CD4-positive, alpha-beta T cell (primary cell): ENCODE results near the gene EGFL8. TPM values are rescaled to one million over a fixed set of nuclear protein-coding genes. Genes with fewer than 3 reads are reported as not detected.

Experiments used
- ATAC-seq: fragments of 200-7000 bp; cut with Tn5 transposase; one replicate; pipeline ENCODE4 v1.10.0; 2022; ENCODE audit warnings: mild to moderate bottlenecking; ENCODE audit not compliant: poor library complexity
- CTCF ChIA-PET: fragments of 350-600 bp; sonication (Branson Sonifier 250); formaldehyde crosslinking; loops from one replicate; lab custom pipeline; 2021; ENCODE audit warnings: antibody characterized with exemption, inconsistent platforms; lab: Charles Lee
- POLR2A ChIA-PET: fragments of 350-600 bp; sonication (Branson Sonifier 250); formaldehyde crosslinking; loops from one replicate; lab custom pipeline; 2021; ENCODE audit warnings: antibody characterized with exemption, inconsistent platforms; lab: Charles Lee
- DNase-seq, 14 experiments: peaks; one replicate each; pipeline ENCODE4 v3.0.0-alpha.2; 2013 to 2020; ENCODE audit warnings: mixed read lengths in 2 of 14
- H3K27ac ChIP-seq, 2 donors: one replicate each; pipeline versions ENCODE4 v1.5.1 to v1.7.0; 2013; ENCODE audit warnings: low read length in 2 of 2, low read depth in 1 of 2, mild to moderate bottlenecking in 1 of 2
- H3K27me3 ChIP-seq, 2 experiments: 1 replicate in 1 of 2; 2 replicates in 1 of 2; pipeline versions ENCODE4 v1.6.1 to v1.7.0; 2013; ENCODE audit warnings: low read length in 2 of 2, control low read depth in 1 of 2, mild to moderate bottlenecking in 1 of 2, moderate library complexity in 1 of 2; ENCODE audit not compliant: insufficient read depth in 2 of 2, control insufficient read depth in 1 of 2
- H3K36me3 ChIP-seq: one replicate; pipeline ENCODE4 v1.6.1; 2013; ENCODE audit warnings: low read length, control low read depth; ENCODE audit not compliant: insufficient read depth
- H3K4me1 ChIP-seq: one replicate; pipeline ENCODE4 v1.6.1; 2013; ENCODE audit warnings: low read length, control low read depth; ENCODE audit not compliant: insufficient read depth
- H3K4me3 ChIP-seq: one replicate; pipeline ENCODE4 v1.5.1; 2013; ENCODE audit warnings: mild to moderate bottlenecking, low read length, moderate library complexity
- H3K9me3 ChIP-seq, 2 experiments: 1 replicate in 1 of 2; 2 replicates in 1 of 2; pipeline versions ENCODE4 v1.6.1 to v1.7.0; 2013; ENCODE audit warnings: low read length in 2 of 2, mild to moderate bottlenecking in 2 of 2, control low read depth in 1 of 2, moderate library complexity in 1 of 2; ENCODE audit not compliant: control insufficient read depth in 1 of 2, insufficient read depth in 1 of 2
- H3K27ac Mint-ChIP-seq: one replicate; pipeline ENCODE4 v1.8.0; 2020; ENCODE audit warnings: mixed read lengths
- H3K27me3 Mint-ChIP-seq: one replicate; pipeline ENCODE4 v1.8.0; 2021; ENCODE audit warnings: mixed read lengths
- H3K36me3 Mint-ChIP-seq: one replicate; pipeline ENCODE4 v1.8.0; 2021; ENCODE audit warnings: low read depth, mixed read lengths
- H3K4me1 Mint-ChIP-seq: one replicate; pipeline ENCODE4 v1.8.0; 2021; ENCODE audit warnings: low read depth, mixed read lengths
- H3K4me3 Mint-ChIP-seq: one replicate; pipeline ENCODE4 v1.8.0; 2020; ENCODE audit warnings: mild to moderate bottlenecking, mixed read lengths
- H3K9me3 Mint-ChIP-seq: one replicate; pipeline ENCODE4 v1.8.0; 2020; ENCODE audit warnings: mixed read lengths
- intact Hi-C, 2 experiments: fragments of 100-400 bp; cut with DNase I in 1 of 2; cut with micrococcal nuclease in 1 of 2; formaldehyde crosslinking; loops; one replicate each; pipeline versions ENCODE4 v1.15.1 to v1.9.0; 2023 to 2025; cut with DNase I, micrococcal nuclease
- total RNA-seq, 174 experiments: library from RNA in 2 of 174; stranded (reverse) in 2 of 174; gene quantifications; one replicate each; pipeline ENCODE4 v1.2.3 and lab custom pipeline; 2021 to 2026
- TF ChIP-seq, protein P1 (sequence below): fragments of 200-600 bp; IDR thresholded peaks from one replicate; pipeline ENCODE4 v1.8.0; 2022; ENCODE audit warnings: antibody characterized with exemption, mild to moderate bottlenecking

The EGFL8 gene
- total RNA-seq, 2 experiments from 2014 or later = 13.1 to 13.8 TPM

DNA sequence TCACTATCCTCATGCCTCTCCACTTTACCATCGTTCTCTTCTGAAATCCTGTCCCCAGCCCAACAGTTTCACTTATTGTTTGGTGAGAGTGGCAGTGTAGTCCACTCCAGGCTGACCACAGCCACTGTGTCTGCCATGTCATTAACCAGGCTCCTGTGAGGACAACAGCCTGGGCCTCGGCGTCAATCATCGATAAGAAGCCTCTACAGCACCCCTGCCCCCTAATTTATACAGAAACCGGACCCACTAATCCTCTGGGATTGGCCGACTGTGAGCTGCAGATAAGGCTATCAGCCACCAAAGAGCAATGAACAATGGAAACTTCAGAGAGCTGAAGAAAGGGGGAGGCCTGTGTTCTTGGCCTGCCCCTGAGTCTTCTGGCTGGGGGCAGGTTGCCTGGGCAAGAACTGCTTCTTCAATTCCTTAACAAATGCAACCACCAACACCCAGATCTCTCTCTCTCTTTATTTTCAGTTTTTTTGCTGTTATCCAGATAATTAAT, 3.4 kb downstream of the EGFL8 start:
- Mint-ChIP-seq H3K27me3 (no peaks in the 10 kb centered on the region), H3K9me3 (no peaks in the 10 kb centered on the region), H3K4me1 (peaks cover 20% of the 10 kb centered on the region), H3K4me3 (no peak overlapping the region), H3K27ac (no peak overlapping the region), H3K36me3 (peaks cover 54% of the 10 kb centered on the region)
- Histone ChIP-seq H3K4me1 (peaks cover under 1% of the 10 kb centered on the region), H3K9me3 (no peaks in the 10 kb centered on the region), H3K4me3 (no peak overlapping the region), H3K36me3 (peaks cover 47% of the 10 kb centered on the region), H3K27me3 (no peaks in the 10 kb centered on the region), H3K27ac (no peak overlapping the region)
- no peak for ATAC-seq
- no peak for DNase-seq
- intact Hi-C loops = no loop called here
- ChIA-PET POLR2A (no interaction called here), CTCF (no interaction called here)
- TF ChIP-seq, protein P1, sequence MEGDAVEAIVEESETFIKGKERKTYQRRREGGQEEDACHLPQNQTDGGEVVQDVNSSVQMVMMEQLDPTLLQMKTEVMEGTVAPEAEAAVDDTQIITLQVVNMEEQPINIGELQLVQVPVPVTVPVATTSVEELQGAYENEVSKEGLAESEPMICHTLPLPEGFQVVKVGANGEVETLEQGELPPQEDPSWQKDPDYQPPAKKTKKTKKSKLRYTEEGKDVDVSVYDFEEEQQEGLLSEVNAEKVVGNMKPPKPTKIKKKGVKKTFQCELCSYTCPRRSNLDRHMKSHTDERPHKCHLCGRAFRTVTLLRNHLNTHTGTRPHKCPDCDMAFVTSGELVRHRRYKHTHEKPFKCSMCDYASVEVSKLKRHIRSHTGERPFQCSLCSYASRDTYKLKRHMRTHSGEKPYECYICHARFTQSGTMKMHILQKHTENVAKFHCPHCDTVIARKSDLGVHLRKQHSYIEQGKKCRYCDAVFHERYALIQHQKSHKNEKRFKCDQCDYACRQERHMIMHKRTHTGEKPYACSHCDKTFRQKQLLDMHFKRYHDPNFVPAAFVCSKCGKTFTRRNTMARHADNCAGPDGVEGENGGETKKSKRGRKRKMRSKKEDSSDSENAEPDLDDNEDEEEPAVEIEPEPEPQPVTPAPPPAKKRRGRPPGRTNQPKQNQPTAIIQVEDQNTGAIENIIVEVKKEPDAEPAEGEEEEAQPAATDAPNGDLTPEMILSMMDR = no peak

DNA sequence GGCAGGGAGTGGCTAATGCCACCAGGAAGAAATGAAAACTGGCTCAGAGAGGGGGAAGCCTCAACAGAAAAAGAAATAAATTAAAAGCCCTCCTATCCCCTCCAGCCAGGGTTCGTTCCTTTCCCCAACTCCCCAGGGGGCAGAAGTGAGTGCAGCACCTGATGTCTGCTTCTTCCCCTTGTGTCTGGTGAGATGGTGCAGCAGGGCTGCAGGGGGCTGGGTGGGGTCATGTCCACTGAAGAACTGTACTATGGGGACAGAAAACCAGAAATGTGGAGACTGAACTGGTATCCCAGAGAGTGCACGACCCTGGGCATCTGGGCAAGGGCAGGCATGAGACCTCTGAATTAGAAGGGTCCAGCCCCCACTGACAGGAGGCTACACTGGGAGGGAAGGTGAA, 4.0 kb downstream of the EGFL8 start:
- DNase-seq (no peak), ATAC-seq (no peak)
- Histone ChIP-seq H3K27me3 (no peaks in the 10 kb centered on the region), H3K4me3 (no peak overlapping the region), H3K36me3 (peaks cover 47% of the 10 kb centered on the region), H3K4me1 (peaks cover 6% of the 10 kb centered on the region), H3K27ac (no peak overlapping the region), H3K9me3 (no peaks in the 10 kb centered on the region)
- peaks cover 54% of the 10 kb centered on the region for H3K36me3 Mint-ChIP-seq
- H3K4me3 Mint-ChIP-seq = no peak overlapping the region
- CTCF ChIA-PET = no interaction called here
- POLR2A ChIA-PET = no interaction called here
- H3K27ac Mint-ChIP-seq = no peak overlapping the region
- no peaks in the 10 kb centered on the region for H3K9me3 Mint-ChIP-seq
- no peaks in the 10 kb centered on the region for H3K27me3 Mint-ChIP-seq
- peaks cover 25% of the 10 kb centered on the region for H3K4me1 Mint-ChIP-seq
- intact Hi-C loops = no loop called here
- TF ChIP-seq, protein P1 = no peak

DNA sequence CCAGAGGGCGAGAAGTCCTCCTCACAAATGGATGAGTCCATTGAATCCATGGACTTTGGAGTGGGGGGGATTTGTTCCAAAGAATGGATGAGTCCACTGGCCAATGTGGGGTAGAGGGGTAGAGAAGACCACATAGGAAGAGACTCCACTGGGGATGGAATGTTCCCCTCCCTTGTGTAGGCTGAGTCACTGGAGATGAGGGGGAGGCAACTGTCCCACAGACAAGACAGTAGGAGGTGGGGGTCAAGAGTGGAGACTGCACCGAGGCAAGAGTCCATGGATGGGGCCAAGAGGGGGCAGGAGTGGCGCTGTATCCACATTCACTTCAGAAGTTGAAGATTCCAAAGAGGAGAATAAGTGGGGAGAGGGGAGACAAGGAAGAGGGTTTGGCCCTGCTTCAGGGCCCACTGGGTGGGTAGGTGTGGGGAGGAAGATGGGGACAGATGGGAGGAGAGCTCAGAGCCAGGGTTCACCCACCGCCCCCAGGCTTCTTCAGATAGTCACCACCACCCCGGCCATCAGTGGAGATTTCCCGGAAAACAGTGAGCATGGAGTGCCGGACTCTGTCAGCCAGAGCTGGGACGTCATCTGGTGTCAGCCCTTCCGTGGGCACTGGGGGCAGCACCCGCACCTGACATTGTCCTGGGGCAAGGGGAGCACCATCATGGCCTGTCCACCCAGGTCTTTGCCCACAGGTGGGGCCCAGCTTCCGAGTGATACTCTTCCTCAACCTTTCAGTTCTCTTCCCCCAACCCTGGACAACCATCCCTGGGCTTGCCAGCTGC, 4.6 kb downstream of the EGFL8 start:
- ATAC-seq (no peak), DNase-seq (no peak)
- Mint-ChIP-seq H3K4me3 (no peak overlapping the region), H3K36me3 (peaks cover 54% of the 10 kb centered on the region), H3K9me3 (no peaks in the 10 kb centered on the region), H3K4me1 (peaks cover 32% of the 10 kb centered on the region), H3K27me3 (no peaks in the 10 kb centered on the region), H3K27ac (no peak overlapping the region)
- intact Hi-C loops = no loop called here
- Histone ChIP-seq H3K36me3 (peaks cover 45% of the 10 kb centered on the region), H3K4me3 (no peak overlapping the region), H3K27ac (no peak overlapping the region), H3K27me3 (no peaks in the 10 kb centered on the region), H3K9me3 (no peaks in the 10 kb centered on the region), H3K4me1 (peaks cover 13% of the 10 kb centered on the region)
- TF ChIP-seq, protein P1 = no peak
- CTCF ChIA-PET = no interaction called here
- POLR2A ChIA-PET = interaction anchor here (1.0 kb wide), 1 partner anchor 8 kb away, joined by 3 read pairs; no protein-coding TSS in a partner anchor
